Loucy (cell line): ENCODE data around the gene OFD1.
"Not testable (repeated sequence)": the region's sequence is repeated elsewhere in the genome, so short reads cannot be mapped to it uniquely, and the experiment has no call there.

Experiments
- CTCF ChIP-seq: fragments of 200-600 bp; sonication (generic); conservative IDR thresholded peaks from 2 replicates; pipeline ENCODE4 v1.5.1; 2014; ENCODE audit warnings: mild to moderate bottlenecking, antibody characterized with exemption, low read length
- EZH2phosphoT487 ChIP-seq: fragments of 200-600 bp; IDR thresholded peaks from 2 replicates; pipeline ENCODE4 v1.6.1; 2018; ENCODE audit warnings: antibody characterized with exemption, mild to moderate bottlenecking, moderate library complexity, borderline replicate concordance

GRCh38 chrX:13726583-13726982, 8.0 kb upstream of the OFD1 start:
- TF ChIP-seq CTCF, EZH2phosphoT487: not testable (repeated sequence)
